LNCAP (cell line): Measurements from ENCODE around the gene SCNN1B.

Experiments used
- TF ChIP-seq, protein P1 (sequence below): fragments of 450-650 bp; IDR thresholded peaks from 2 replicates; pipeline ENCODE4 v1.5.1; 2017; ENCODE audit warnings: mild to moderate bottlenecking

Gene SCNN1B

DNA sequence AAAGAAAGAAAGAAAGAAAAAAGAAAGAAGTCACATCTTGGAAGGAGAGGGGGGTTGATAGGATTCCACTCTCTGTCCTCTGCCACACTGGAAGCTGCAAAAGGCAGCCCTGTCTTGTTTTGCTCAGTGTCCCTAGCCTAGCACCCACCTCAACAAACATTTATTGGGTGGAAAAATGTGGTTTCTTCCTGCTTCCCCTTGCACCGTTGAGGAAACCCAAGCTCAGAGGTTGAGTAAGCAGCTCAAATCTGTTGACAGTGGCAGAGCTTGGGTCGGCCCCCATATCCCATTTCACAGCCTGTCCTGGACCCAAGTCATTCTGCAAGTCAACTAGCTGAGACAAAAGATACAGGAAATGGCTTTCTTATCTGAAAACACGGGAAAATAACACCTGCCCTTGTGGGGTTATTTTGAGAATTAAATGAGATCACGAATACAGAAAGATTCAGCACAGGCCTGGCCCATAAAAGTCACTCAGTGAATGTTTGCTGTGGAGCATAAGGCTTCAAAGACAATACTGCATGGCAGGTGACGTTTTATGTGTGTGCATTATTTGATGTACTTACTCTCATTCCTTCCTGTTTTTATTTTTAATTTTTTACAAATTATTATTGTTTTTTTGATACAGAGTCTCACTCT, 63.6 kb downstream of the SCNN1B start:
- TF ChIP-seq, protein P1, sequence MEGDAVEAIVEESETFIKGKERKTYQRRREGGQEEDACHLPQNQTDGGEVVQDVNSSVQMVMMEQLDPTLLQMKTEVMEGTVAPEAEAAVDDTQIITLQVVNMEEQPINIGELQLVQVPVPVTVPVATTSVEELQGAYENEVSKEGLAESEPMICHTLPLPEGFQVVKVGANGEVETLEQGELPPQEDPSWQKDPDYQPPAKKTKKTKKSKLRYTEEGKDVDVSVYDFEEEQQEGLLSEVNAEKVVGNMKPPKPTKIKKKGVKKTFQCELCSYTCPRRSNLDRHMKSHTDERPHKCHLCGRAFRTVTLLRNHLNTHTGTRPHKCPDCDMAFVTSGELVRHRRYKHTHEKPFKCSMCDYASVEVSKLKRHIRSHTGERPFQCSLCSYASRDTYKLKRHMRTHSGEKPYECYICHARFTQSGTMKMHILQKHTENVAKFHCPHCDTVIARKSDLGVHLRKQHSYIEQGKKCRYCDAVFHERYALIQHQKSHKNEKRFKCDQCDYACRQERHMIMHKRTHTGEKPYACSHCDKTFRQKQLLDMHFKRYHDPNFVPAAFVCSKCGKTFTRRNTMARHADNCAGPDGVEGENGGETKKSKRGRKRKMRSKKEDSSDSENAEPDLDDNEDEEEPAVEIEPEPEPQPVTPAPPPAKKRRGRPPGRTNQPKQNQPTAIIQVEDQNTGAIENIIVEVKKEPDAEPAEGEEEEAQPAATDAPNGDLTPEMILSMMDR = no peak

DNA sequence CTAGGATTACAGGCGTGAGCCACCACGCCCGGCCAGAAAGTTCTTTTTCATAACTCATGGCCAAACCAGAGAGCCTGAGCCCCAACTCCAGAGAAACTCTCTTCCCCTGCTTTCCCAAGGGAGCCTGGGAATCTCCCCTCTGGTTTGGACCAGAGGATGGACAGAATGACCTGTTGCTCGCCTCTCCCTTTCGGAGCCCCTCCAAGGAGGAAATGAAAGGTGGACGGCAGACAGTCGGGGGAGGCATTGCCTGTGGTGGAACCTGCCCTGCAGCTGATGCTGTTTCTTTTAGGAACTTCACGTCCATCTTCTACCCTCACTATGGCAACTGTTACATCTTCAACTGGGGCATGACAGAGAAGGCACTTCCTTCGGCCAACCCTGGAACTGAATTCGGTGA, 65.5 kb downstream of the SCNN1B start:
- TF ChIP-seq, protein P1 = no peak

DNA sequence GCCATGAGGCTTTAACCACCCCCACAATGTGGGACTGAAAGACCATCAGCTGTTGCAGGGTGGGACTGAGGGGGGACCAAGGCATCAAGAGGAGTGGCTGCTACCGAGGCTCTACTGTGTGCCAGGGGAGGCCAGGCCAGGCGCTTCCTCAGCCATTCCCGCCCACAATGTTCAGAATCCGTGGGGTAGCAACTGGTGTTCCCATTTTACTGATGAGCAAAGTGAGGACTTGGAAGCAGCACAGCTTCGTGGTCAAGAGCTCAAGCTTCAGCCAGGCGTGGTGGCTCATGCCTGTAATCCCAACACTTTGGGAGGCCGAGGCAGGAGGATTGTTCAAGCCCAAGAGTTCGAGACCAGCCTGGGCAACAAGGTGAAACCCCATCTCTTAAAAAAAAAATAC, 65.9 kb downstream of the SCNN1B start:
- TF ChIP-seq, protein P1 = no peak

DNA sequence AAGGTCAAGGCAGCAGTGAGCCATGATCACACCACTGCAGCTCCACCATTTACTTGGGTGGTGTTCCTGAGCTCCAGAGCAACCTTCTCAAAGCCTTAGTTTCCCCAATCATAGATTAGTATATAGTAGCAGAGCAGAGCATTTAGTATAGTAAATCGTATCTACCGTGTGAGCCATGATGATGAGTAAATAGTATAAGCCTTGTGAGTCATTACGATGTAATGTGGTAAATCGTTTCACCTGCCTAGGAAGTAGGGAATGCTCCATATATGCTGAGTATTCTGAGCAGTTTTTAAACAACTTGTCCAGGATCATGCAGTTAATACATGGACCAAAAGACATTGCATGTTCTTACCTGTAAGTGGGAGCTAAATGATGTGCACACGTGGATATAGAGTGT, 66.4 kb downstream of the SCNN1B start:
- TF ChIP-seq, protein P1 = no peak

DNA sequence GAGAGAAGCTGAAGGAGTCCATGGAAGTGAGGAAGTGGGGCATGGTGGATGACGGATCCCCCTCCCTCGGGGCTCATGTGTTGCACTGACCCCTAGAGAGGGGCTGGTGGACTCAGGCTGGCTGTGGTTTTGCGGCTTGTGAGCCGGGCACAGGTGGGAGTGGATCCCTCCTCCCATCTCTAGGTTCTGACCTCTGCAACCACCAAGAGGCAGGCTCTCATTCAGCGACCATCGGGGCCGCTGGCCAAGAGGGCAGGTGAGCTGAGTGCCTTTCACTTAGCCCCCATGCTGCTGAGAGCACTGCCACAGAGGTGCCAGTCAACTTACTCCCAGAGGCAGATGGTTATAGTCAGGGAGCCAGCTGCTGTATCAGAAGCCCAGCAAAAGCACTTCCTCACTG, 67.3 kb downstream of the SCNN1B start:
- TF ChIP-seq, protein P1 = no peak

DNA sequence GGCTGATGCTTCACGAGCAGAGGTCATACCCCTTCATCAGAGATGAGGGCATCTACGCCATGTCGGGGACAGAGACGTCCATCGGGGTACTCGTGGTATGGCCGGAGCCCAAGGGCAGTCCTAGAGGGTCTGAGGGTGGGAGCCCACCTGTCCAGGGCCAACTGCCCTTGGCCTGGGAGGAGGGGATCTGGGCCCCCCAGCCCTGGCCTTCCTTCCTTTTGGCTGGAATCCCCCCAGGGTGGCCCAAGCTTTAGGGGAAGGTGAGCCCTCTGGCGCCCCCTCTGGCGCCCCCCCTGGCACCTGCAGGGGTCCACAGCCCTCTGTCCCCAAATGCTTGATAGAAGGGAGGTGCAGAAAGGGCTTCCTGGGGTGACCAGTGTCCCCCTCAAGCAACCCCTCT, 69.3 kb downstream of the SCNN1B start:
- TF ChIP-seq, protein P1 = no peak

DNA sequence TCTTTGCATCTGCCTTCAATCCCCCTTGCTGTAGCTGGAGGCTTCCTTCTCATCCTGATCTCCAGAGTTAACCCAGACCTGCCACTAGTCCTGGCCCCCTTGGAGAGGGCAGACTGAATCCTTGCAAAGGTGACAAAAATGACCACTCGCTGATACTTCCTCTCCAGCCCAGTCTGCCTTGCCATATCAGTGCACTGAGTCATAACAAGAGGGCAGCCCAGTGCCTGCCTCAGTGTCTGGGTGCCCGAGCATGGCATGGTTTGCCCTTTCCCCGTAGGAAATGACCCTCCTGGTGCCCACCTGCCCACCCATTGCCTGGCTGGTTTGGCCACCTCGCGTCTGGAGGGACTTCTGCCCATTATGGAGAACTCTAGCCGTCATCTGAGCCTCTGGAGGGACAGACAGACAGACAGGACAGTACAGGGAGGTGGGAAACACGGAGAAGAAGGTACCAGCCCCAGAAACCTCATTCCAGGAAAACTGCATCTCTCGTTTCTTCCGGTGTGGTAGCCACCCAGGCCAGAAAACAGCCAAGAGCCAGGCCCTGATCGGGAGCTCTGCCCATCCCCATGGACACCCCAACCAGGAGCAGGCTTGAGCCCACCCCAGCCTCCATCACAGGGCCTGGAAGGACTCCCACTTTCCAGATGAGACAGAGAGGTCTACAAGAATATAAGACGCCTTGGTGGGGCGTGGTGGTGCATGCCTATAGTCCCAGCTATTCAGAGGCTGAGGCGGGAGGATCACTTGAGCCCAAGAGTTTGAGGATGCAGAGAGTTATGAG, 71.5 kb downstream of the SCNN1B start:
- TF ChIP-seq, protein P1 = no peak
